SK-N-MC (cell line): ENCODE results near the gene RNF5.

Experiments used
- EZH2 ChIP-seq: fragments of 200-600 bp; sonication (generic); IDR thresholded peaks from one replicate; pipeline ENCODE4 v1.6.1; 2017; ENCODE audit warnings: antibody characterized with exemption
- FOXP2 ChIP-seq: optimal IDR thresholded peaks from 2 replicates; pipeline ENCODE3; 2011; ENCODE audit warnings: mild to moderate bottlenecking, moderate library complexity; ENCODE audit not compliant: insufficient read depth; ENCODE audit errors: extremely low read length, control extremely low read depth
- POLR2AphosphoS5 ChIP-seq: IDR thresholded peaks from 2 replicates; pipeline ENCODE4 v1.6.1; 2012; ENCODE audit warnings: mild to moderate bottlenecking, low read depth, low read length, borderline replicate concordance

GRCh38 chr6:32215617-32216016 is 37.4 kb downstream of the RNF5 start:
- no peak for TF ChIP-seq POLR2AphosphoS5
- no peak for TF ChIP-seq EZH2
- no peak for TF ChIP-seq FOXP2
